ENCODE measurements around the gene CFAP69.

CFAP69 gene

DNA sequence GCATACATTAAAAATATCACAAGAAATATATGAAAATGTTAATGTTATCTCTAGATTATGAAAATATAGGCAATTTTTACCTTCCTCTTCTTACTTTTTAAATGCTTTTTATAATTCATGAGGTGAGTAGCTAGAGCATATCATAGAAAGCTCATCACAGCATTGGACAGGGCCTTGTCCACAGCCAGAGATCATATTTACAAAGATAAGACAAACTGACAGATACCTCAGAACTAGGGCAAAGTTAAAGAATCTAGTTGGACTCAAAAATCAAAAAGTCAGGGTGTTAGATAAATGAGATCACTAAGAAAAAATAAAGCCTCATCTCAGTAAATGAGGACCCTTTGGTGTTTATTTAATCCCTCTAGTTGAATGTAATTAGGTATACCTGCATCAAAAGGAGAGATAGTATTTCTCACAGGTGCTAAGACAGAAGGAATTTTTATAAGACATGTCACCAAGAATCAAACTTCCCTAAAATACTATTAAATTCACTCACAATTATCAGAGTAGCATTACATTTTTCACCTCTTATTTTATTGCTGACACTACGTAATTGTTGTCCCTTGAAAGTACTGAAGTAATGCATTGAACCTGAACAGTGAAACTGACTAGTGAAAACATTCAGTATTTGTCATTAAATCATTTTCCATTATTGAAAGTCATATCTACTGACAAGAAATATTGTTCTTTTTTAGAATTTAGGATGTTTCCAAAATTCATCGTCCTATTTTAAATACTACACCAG is 25.6 kb downstream of the CFAP69 start:
- no peak for DNase-seq (ENCODE audit: extremely low read depth in 1 of 2, low read depth in 1 of 2)

GRCh38 chr7:90271753-90272152 is 26.8 kb downstream of the CFAP69 start:
- no peak for DNase-seq (ENCODE audit: extremely low read depth in 1 of 2, low read depth in 1 of 2)

DNA sequence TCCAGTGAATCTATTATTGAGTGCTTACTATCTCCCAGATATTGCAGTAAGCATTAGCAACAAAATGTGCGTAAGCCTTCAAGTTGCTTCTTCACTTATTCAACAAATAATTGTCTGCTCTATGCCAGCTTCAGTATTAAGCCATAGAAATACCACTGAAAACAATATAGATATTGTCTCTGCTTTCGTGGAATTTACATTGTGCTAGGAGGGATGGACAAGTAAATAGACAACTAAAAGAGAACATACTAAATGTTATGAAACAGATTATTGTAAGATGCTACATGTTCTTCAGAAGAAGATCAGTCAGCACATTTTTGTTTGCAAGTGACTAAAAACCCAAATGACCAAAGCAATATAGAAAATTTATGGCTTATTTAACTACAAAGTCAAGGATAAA is 27.3 kb downstream of the CFAP69 start:
- DNase-seq (ENCODE audit: extremely low read depth in 1 of 2, low read depth in 1 of 2), result no peak

DNA sequence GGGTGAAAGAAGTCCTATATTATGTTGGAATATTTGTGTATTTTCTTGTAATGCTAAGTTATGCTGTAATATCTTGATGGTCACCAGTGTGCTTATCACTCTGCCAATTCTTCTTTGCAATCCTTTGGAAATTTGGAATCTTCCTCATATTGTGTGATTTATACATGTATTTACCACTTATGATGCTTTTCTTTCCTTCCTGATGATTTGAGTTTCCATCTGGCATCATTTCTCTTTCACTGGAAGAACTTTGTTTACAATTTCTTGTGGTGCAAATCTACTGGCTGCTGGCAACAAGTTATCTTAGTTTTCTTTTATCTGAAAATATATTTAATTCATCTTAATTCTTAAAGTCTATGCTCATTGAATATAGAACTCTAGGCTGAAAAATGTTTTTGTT is 29.2 kb downstream of the CFAP69 start:
- no peak for DNase-seq (ENCODE audit: extremely low read depth in 1 of 2, low read depth in 1 of 2)

- no peak for DNase-seq (ENCODE audit: extremely low read depth in 1 of 2, low read depth in 1 of 2)
Observed at GRCh38 chr7:90276033-90276728, 31.2 kb downstream of the CFAP69 start.

DNA sequence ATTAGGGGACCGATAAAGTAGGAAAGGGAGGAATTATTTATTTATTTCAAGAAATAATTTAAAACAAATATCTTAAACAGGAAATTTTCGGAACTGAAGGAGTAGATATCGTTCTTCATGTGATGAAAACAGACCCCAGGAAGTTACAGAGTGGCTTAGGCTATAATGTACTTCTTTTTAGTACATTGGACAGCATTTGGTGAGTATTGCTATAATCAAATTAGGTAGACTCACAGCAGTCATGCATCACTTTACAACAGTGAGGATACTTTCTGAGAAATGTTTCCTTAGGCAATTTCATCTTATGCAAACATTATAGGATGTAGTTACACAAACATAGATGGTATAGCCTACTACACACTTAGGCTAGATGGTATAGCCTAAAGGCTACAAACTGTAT is 43.2 kb downstream of the CFAP69 start:
- DNase-seq (ENCODE audit: extremely low read depth in 1 of 2, low read depth in 1 of 2), result no peak

GRCh38 chr7:90290244-90291113 is 45.5 kb downstream of the CFAP69 start:
- DNase-seq (ENCODE audit: extremely low read depth in 1 of 2, low read depth in 1 of 2), result no peak

- no peak for DNase-seq (ENCODE audit: extremely low read depth in 1 of 2, low read depth in 1 of 2)
Observed at GRCh38 chr7:90298145-90299038, 53.4 kb downstream of the CFAP69 start.

DNA sequence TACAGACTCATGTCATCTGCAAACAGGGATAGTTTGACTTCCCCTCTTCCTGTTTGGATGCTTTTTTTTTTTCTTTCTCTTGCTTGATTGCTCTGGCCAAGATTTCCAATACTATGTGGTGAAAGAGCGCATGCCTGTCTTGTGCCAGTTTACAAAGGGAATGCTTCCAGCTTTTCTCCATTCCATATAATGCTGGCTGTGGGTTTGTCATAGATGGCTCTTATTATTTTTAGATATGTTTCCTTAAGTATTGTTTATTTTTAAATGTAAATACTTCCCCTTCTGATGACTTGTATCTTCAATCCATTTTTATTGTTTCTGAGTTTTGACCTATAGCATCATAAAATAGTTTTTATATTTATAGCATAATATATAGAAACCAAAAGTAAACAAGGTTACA is 58.3 kb downstream of the CFAP69 start:
- DNase-seq (ENCODE audit: extremely low read depth in 1 of 2, low read depth in 1 of 2), result no peak

GRCh38 chr7:90309872-90310271 is 64.9 kb downstream of the CFAP69 start:
- DNase-seq (ENCODE audit: extremely low read depth in 1 of 2, low read depth in 1 of 2), result no peak

DNA sequence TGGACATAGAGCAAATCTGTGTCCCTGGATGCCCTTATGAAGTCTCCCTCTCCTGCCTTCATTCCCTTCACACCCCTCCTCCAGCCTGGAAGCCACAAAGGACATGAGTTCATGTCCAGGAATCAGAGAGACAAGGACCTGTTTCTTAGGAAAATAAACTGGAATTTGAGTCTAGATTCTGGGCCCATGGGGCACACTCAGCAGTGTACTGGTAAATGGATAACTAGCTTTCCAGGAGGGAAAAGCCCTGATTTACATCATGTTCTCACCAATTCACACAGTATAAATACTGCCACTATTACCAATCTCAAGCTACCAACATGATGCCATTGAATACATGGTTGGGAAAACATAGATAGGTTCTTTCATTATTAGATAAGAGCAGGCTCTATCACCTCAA is 66.2 kb downstream of the CFAP69 start:
- no peak for DNase-seq (ENCODE audit: extremely low read depth in 1 of 2, low read depth in 1 of 2)

GRCh38 chr7:90312745-90313144 is 67.8 kb downstream of the CFAP69 start:
- DNase-seq (ENCODE audit: extremely low read depth in 1 of 2, low read depth in 1 of 2), result no peak

- no peak for DNase-seq (ENCODE audit: extremely low read depth in 1 of 2, low read depth in 1 of 2)
Observed at GRCh38 chr7:90313907-90314306, 68.9 kb downstream of the CFAP69 start.

DNA sequence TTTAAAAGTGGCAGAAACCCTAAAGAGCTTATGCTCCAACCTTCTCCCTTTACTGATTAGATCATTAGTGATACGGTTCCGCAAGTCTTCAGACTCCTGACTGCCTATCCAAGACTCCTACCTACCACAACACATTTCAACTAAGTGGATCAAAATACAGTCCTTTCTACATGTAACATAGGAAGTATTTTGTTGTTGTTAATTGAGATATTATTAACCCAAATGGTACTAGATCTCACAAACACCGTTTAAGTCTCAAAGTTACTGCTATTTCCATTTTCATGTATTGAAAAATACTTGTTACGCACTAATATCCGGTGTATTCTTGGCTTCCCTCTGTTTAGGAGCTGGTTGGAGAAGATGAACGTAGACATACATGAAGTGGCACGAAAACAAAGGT is 75.0 kb downstream of the CFAP69 start:
- no peak for DNase-seq (ENCODE audit: extremely low read depth in 1 of 2, low read depth in 1 of 2)

DNA sequence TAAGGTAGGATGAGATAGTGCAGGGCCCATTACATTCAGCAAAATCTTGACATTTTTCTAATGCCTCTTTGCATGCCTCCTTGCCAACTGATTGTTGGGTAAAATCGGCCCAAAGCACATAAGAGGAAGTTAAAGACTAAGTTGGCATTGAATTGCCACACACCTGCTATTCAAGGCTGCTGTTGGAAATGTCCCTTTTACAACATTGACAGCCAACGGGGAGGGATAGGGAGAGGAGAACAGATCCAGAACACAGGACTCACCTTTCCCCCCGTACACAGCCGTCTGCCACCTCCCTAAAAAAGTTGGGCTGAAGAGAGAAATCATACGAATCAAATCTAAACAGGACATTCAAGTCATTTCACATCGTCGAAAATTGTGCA is 75.4 kb downstream of the CFAP69 start:
- DNase-seq (ENCODE audit: extremely low read depth in 1 of 2, low read depth in 1 of 2), result no peak

- no peak for DNase-seq (ENCODE audit: extremely low read depth in 1 of 2, low read depth in 1 of 2)
Observed at GRCh38 chr7:90320801-90321494, 76.0 kb downstream of the CFAP69 start, which contains the start of gene FAM237B. Gene FAM237B, minus strand, starts transcription at chr7:90321304. Its CDS starts 1,556 bp downstream, at chr7:90319748.

- DNase-seq (ENCODE audit: extremely low read depth in 1 of 2, low read depth in 1 of 2), result no peak
Observed at GRCh38 chr7:90322837-90323236, 77.9 kb downstream of the CFAP69 start.

GRCh38 chr7:90326500-90326899 is 81.5 kb downstream of the CFAP69 start:
- DNase-seq (ENCODE audit: extremely low read depth in 1 of 2, low read depth in 1 of 2), result no peak

- DNase-seq (ENCODE audit: extremely low read depth in 1 of 2, low read depth in 1 of 2), result no peak
Observed at GRCh38 chr7:90334193-90334843, 89.3 kb downstream of the CFAP69 start.
